Epithelial cell of esophagus (primary cell): ENCODE measurements around the gene SYCE1.
"Not testable (repeated sequence)": the region's sequence is repeated elsewhere in the genome, so short reads cannot be mapped to it uniquely, and the experiment has no call there.

Source experiments
- DNase-seq: peaks from one replicate; pipeline ENCODE4 v3.0.0; 2010; ENCODE audit warnings: low read depth
- H3K4me3 ChIP-seq: 2 replicates; pipeline ENCODE4 v1.5.1; 2011; ENCODE audit warnings: mild to moderate bottlenecking, low read length, control low read depth
- CTCF ChIP-seq: IDR thresholded peaks from 2 replicates; pipeline ENCODE4 v1.5.1; 2011; ENCODE audit warnings: low read depth, mild to moderate bottlenecking, low read length, control low read depth, inconsistent platforms; ENCODE audit not compliant: insufficient read depth; ENCODE audit errors: missing control alignments

SYCE1 gene

GRCh38 chr10:133544506-133544905 lies 20.9 kb downstream of the SYCE1 start:
- no peak for DNase-seq
- no peak for TF ChIP-seq CTCF
- H3K4me3 ChIP-seq, result no peak overlapping the region

DNA sequence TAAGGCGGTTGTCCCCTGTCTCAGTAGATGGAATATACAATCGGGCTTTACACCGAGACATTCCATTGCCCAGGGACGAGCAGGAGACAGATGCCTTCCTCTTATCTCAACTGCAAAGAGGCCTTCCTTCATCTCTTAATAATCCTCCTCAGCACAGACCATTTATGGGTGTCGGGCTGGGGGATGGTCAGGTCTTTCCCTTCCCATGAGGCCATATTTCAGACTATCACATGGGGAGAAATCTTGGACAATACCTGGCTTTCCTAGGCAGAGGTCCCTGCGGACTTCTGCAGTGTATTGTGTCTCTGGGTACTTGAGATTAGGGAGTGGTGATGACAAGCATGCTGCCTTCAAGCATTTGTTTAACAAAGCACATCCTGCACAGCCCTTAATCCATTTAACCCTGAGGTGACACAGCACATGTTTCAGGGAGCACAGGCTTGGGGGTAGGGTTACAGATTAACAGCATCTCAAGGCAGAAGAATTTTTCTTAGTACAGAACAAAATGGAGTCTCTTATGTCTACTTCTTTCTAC lies 23.9 kb downstream of the SYCE1 start:
- H3K4me3 ChIP-seq, DNase-seq: not testable (repeated sequence)

- no peak for DNase-seq
- TF ChIP-seq CTCF, result no peak
- H3K4me3 ChIP-seq, result no peak overlapping the region
Observed at GRCh38 chr10:133537546-133538545, 27.5 kb downstream of the SYCE1 start.

DNA sequence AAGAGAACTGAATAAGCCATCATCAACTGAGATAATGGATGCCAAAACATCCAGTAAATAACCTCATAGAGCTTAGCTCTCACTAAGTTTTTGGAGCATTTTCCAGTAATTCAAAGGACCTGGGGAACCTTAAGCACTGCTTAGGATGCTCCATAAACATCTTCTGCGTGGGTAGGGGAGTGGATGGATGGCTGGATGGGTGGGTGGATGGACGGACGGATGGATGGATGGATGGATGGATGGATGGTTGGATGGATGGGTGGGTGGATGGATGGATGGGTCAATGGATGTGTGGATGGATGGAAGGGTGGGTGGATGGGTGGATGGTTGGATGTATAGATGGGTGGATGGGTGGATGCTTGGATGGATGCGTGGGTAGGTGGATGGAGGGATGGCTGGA lies 29.2 kb downstream of the SYCE1 start:
- DNase-seq, result no peak
- no peak for TF ChIP-seq CTCF

GRCh38 chr10:133534417-133534816 lies 31.0 kb downstream of the SYCE1 start:
- no peak for TF ChIP-seq CTCF
- DNase-seq, result no peak
- H3K4me3 ChIP-seq, result no peak overlapping the region

More for the DNA sequence above, 29.2 kb downstream of the SYCE1 start:
- no peak overlapping the region for H3K4me3 ChIP-seq

DNA sequence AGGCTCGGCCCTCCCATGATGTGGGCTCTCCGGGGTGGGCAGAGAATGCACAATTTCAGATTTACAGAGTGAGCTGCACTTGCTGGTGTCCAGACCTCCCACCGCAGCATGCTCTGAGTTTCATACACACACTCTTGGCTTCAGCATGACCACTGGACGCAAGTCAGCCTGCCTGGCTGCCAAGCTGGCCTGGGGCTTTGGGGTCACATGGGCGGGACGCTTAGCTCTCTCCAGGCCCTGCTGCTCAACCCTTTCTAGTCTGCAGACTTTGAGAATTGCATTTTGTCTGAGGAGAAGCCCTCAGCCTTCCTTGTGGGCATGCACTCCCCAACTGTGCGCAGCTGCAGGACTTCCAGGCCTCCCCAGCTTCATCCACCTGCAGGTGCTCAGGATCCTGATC lies 32.5 kb downstream of the SYCE1 start:
- DNase-seq, result no peak
- H3K4me3 ChIP-seq, result no peak overlapping the region
- TF ChIP-seq CTCF, result no peak

- no peak for DNase-seq
- no peak overlapping the region for H3K4me3 ChIP-seq
- TF ChIP-seq CTCF, result no peak
Observed at GRCh38 chr10:133530506-133530905, 34.9 kb downstream of the SYCE1 start.
